ENCODE measurements around the gene DENND6A. TPM values are rescaled to one million over a fixed set of nuclear protein-coding genes. Genes with fewer than 3 reads are reported as not detected.

The DENND6A gene
- total and polyA plus RNA-seq, 8 donors: 3.3 to 12.0 (median 8.3) TPM

DNA sequence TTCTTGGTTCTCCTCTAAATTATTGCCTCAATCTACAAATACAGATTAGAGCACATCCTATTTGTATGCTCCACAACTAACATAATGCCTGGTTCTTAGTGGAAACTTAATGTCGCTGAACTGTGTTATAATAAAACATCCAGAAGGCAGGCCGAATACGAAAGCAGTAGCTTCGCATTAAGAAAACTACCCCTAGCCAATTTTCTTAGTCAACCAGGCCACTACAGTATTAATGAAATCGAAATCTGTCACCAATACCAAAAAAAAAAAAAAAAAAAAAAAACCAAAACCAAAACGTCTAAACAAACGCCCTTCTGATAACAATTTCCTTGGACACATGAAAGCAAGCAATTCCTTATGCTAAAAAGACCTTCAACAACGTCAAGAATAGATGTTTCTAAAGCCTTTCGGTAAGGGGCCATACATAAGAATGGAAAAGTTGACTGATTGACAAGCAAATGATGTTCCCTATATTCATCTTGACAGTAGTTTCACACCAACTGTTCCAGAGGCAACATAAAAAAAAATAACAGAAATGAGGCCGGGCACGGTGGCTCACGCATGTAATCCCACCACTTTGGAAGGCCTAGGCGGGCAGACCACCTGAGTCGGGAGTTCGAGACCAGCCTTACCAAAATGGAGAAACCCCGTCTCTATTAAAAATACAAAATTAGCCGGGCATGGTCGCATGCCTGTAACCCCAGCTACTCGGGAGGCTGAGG lies 1.3 kb downstream of the DENND6A start:
- WGBS, 2 donors: 29 to 42% methylated on average over 19 of the region's 19 CpGs
- Histone ChIP-seq H3K27me3 (no peaks in the 10 kb centered on the region), H3K36me3 (no peaks in the 10 kb centered on the region), H3K4me1 (peaks cover 0 to 15% (median 0%) of the 10 kb centered on the region in 3 donors), H3K4me3 (peak overlapping the region; percentile 94 to 100 (median 98)), H3K27ac (peak overlapping the region; percentile 84 to 98 (median 94)), H3K9me3 (no peaks in the 10 kb centered on the region)
- intact Hi-C loops (cut with DNase I): no loop called here
- DNase-seq (no peak), ATAC-seq (no peak), FAIRE-seq (no peak)
- TF ChIP-seq CTCF (IDR thresholded peaks at IDR 0.05): no peak

GRCh38 chr3:57689367-57690053 lies 3.4 kb downstream of the DENND6A start:
- FAIRE-seq: no peak

DNA sequence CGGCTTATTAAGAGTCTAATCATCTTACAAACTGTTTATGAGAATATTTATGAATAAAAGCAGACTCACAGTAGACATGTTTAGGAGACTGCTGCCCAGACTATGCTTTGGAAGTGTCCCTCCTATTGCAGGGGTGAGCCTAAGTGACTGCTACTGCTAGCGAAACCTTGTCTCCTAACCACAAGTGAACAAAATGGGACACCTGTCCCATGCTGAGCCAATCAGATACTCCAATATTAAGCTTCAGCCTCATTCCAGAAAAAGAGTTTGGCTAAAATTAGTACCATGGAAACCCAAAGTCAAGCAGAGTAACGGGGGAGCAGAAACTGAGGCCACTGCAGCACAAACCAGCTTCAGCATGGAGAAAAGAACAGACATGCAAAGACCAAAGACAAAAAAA lies 4.6 kb downstream of the DENND6A start:
- Histone ChIP-seq H3K4me3 (no peak overlapping the region), H3K9me3 (no peaks in the 10 kb centered on the region), H3K27ac (no peak overlapping the region), H3K27me3 (no peaks in the 10 kb centered on the region), H3K4me1 (peaks cover 0 to 15% (median 0%) of the 10 kb centered on the region in 3 donors), H3K36me3 (no peaks in the 10 kb centered on the region)
- FAIRE-seq (no peak), DNase-seq (no peak), ATAC-seq (no peak)
- intact Hi-C loops (cut with DNase I): no loop called here
- TF ChIP-seq CTCF (IDR thresholded peaks at IDR 0.05): no peak
- 92% methylated on average over 3 of the region's 3 CpGs for WGBS, 2 donors

More at GRCh38 chr3:57689367-57690053, 3.4 kb downstream of the DENND6A start:
- Histone ChIP-seq H3K4me3 (no peak overlapping the region), H3K36me3 (no peaks in the 10 kb centered on the region), H3K27ac (no peak overlapping the region), H3K27me3 (no peaks in the 10 kb centered on the region), H3K4me1 (peaks cover 0 to 15% (median 0%) of the 10 kb centered on the region in 3 donors), H3K9me3 (no peaks in the 10 kb centered on the region)
- no peak for TF ChIP-seq CTCF (IDR thresholded peaks at IDR 0.05)
- intact Hi-C loops (cut with DNase I): no loop called here
- DNase-seq (no peak), ATAC-seq (no peak)
- WGBS, 2 donors: 74 to 75% methylated on average over 4 of the region's 4 CpGs

- FAIRE-seq: no peak
- Histone ChIP-seq H3K4me1 (no peaks in the 10 kb centered on the region), H3K36me3 (no peaks in the 10 kb centered on the region), H3K27me3 (no peaks in the 10 kb centered on the region), H3K4me3 (no peak overlapping the region), H3K27ac (no peak overlapping the region), H3K9me3 (no peaks in the 10 kb centered on the region)
- ATAC-seq: no peak
- DNase-seq: no peak
- intact Hi-C loops (cut with DNase I): no loop called here
- WGBS, 2 donors: 81 to 82% methylated on average over 2 of the region's 2 CpGs
- TF ChIP-seq CTCF (IDR thresholded peaks at IDR 0.05): no peak
These were observed 9.6 kb downstream of the DENND6A start for GRCh38 chr3:57683286-57683685.

- no peak for TF ChIP-seq CTCF (IDR thresholded peaks at IDR 0.05)
- Histone ChIP-seq H3K4me3 (no peak overlapping the region), H3K36me3 (no peaks in the 10 kb centered on the region), H3K27ac (no peak overlapping the region), H3K4me1 (no peaks in the 10 kb centered on the region), H3K9me3 (no peaks in the 10 kb centered on the region), H3K27me3 (no peaks in the 10 kb centered on the region)
- FAIRE-seq (no peak), ATAC-seq (no peak), DNase-seq (no peak)
- WGBS, 2 donors: 42 to 97% methylated on average over 1 of the region's 1 CpG
- intact Hi-C loops (cut with DNase I): no loop called here
These were observed 10.6 kb downstream of the DENND6A start for GRCh38 chr3:57682284-57682683.
